G401.6 (cell line): ENCODE measurements around the gene IL11RA.

Experiments
- FAIRE-seq: peaks from 2 replicates; lab custom pipeline; 2012; peaks lifted over from hg19 to GRCh38; lab: Jason Lieb, UNC

The IL11RA gene

GRCh38 chr9:34687276-34688030 is 35.5 kb downstream of the IL11RA start:
- FAIRE-seq = no peak

GRCh38 chr9:34688329-34689115 is 36.5 kb downstream of the IL11RA start:
- no peak for FAIRE-seq

DNA sequence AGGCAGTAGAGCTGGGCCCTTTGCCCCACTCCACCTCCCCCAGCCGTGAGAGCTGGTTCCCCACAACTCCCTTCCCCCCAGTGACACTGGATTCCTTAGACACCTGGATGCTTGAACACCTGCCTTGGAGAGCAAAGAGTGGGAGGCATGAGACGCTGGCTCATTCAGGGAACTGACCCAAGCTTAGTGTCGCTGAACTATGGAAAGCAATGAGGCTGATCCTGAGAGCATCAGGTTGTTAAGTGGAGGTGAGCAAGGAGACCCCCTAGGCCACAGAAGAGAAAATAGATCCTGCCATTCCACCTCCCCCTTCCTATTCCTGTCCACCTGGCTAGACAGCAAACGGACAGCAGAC is 37.1 kb downstream of the IL11RA start:
- no peak for FAIRE-seq

- no peak for FAIRE-seq
Observed at GRCh38 chr9:34689512-34689911, 37.5 kb downstream of the IL11RA start.

GRCh38 chr9:34690983-34691935 is 39.3 kb downstream of the IL11RA start, which contains the start of gene CCL19:
CCL19 (minus strand) TSS chr9:34691276; CDS start chr9:34691139, 137 bp downstream.
- FAIRE-seq = no peak

- FAIRE-seq = no peak
Observed at GRCh38 chr9:34691936-34692315, 39.9 kb downstream of the IL11RA start.

DNA sequence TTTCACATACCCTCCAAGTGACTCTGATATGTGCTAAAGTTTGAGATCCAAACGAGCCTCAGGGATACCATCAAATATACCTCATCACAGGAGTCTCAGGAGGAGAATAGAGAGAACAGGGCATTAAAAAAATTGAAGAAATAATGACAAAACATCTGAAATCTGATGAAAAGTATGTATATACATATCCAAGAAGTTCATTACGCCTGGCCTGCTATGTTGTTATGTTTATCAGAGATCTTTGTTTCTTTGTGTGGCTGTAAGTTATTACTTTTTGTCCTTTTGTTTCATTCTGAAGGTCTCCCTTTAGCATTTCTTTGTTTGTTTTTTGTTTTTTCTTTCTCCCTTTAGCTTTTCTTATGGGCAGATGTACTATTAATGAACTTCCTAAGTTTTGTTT is 41.6 kb downstream of the IL11RA start:
- no peak for FAIRE-seq

- FAIRE-seq = no peak
Observed at GRCh38 chr9:34694811-34695210, 42.8 kb downstream of the IL11RA start.

GRCh38 chr9:34701023-34701768 is 49.2 kb downstream of the IL11RA start:
- no peak for FAIRE-seq

DNA sequence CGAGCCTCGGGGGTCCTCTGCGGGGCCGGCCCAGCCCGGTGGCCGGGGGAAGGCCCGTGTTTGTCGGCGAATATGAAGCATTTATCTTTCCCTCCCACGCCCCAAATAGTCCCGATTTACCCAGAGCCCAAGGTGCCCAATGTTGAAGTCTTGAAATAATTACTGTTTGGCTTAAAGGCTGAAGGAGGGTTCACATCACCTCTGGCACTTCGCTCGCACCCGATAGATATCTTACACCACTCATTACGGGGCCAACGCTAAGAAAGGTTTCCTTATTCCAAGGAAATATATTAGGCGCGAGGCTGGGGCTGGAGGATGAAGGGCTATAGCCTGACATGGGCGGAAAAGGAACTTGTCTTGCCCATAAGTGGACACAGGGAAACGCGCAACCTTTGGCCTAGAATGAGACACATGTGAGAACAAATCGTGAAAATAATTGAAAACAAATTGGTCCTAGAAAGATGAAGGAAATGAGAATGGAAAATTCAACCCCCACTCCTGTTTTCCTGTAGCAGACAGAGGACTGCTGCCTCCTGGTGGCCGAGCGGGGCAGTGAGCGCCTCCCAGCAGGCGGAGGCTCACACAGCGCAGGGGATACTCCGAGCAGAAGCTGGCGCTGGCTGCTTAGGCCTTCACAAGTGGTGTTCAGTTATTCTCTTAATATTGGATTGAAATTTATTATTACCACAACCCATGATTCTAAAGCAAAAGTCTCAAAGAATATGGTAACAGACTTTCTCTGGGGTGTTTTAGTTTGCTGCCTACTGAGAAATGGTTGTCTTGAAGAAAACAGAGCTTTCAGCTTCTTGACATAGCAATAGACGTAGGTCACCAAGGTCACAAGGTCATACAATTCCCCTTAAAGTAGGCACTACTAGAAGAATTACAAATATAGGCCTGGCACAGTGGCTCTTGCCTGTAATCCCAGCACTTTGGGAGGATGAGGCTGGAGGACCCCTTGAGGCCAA is 50.1 kb downstream of the IL11RA start:
- FAIRE-seq = peak; percentile 89

GRCh38 chr9:34707130-34707529 is 55.1 kb downstream of the IL11RA start:
- FAIRE-seq = no peak

DNA sequence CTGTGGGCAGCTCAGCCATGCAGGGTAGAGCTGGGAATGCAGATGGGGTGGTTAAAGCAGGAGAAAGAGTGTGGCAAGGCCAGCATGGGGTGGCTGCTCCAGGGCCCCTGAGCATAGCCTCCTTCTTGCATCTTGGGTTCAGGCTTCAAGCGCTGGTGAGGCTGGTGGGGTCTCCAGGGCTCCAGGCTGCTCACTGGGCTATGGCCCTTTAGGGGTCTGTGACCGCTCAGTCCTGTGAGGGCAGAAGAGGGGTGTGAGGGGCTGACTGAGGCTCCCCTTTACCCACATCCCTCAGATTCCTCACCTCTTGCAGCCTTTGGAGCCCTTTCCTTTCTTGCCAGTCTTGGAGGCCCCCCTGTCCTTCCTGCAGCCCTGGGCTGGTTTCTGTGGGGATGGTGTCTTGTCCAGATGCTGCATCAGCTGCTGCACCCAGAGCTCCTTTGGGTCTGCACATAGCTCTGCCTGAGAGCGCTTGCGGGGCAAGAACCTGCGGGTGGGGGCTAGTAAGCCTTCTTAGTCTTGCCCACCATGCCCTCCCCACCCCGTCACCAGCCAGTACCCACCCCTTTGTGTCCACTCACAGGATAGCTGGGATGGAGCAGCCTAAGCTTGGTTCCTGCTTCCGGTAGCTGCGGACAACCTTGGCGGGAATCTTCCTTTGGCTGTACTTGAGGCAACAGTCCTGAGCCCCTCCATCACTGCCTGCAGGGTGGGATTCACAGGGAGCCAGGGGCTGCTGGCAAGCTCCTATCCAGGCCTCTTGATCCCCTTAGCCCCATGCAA is 57.4 kb downstream of the IL11RA start:
- FAIRE-seq = no peak

GRCh38 chr9:34710023-34710422 is 58.0 kb downstream of the IL11RA start, which contains the start of gene CCL21:
CCL21 (minus strand) TSS chr9:34710136; CDS start chr9:34710066, 70 bp downstream.
- no peak for FAIRE-seq
